Thyroid gland (tissue), 4 donors: ENCODE measurements around the gene LGR4. TPM values are rescaled to one million over a fixed set of nuclear protein-coding genes. Genes with fewer than 3 reads are reported as not detected.

Source experiments
- DNase-seq, 2 donors: peaks; one replicate each; pipeline ENCODE4 v3.0.0-alpha.2; 2019
- H3K27ac ChIP-seq, 3 donors: fragments of 200-600 bp; sonication (generic); 1 replicate in 2 of 3; 2 replicates in 1 of 3; pipeline ENCODE4 v1.5.1; 2016 to 2019; ENCODE audit warnings: mild to moderate bottlenecking in 1 of 3, moderate library complexity in 1 of 3
- H3K27me3 ChIP-seq: fragments of 200-600 bp; sonication (generic); one replicate; pipeline ENCODE4 v1.5.1; 2019
- H3K36me3 ChIP-seq, 2 donors: fragments of 200-600 bp; sonication (generic); one replicate each; pipeline ENCODE4 v1.5.1; 2016 to 2019
- H3K4me1 ChIP-seq, 2 donors: fragments of 200-600 bp; sonication (generic); one replicate each; pipeline ENCODE4 v1.5.1; 2017 to 2019
- H3K4me3 ChIP-seq, 3 donors: fragments of 200-600 bp; sonication (generic); replicated peaks in 1 of 3; 1 replicate in 2 of 3; 2 replicates in 1 of 3; pipeline ENCODE4 v1.5.1; 2016; ENCODE audit warnings: mild to moderate bottlenecking in 1 of 3
- H3K9me3 ChIP-seq: fragments of 200-600 bp; sonication (generic); one replicate; pipeline ENCODE4 v1.5.1; 2017
- POLR2A ChIP-seq, 2 donors: fragments of 450-650 bp; IDR thresholded peaks; one replicate each; pipeline ENCODE4 v1.6.1; 2017; ENCODE audit warnings: antibody characterized with exemption in 2 of 2, mild to moderate bottlenecking in 2 of 2, moderate library complexity in 1 of 2
- WGBS, 2 donors: methylation state at CpG; one replicate each; pipeline ENCODE4 v1.1.5; 2017; 5-methylcytosine and 5-hydroxymethylcytosine counted together
- intact Hi-C: fragments of 100-400 bp; cut with DNase I; formaldehyde crosslinking; loops from one replicate; pipeline ENCODE4 v1.15.1; 2023
- total RNA-seq, 4 donors: library from RNA; depleted of rRNA; stranded (reverse); fragments of >200 nt; gene quantifications; one replicate each; pipeline ENCODE4 v1.2.3, GENCODE V29; 2016
- TF ChIP-seq, protein P1 (sequence below), 6 experiments: fragments of 200-600 bp in 3 of 6; fragments of 450-650 bp in 3 of 6; sonication (generic) in 3 of 6; IDR thresholded peaks; one replicate each; pipeline ENCODE4 v1.5.1; 2016 to 2019; ENCODE audit warnings: antibody characterized with exemption in 6 of 6, mild to moderate bottlenecking in 2 of 6, inconsistent platforms in 1 of 6, moderate library complexity in 1 of 6

The LGR4 gene
- total RNA-seq, 4 donors from 2014 or later: 40.8 to 62.1 (median 50.2) TPM

DNA sequence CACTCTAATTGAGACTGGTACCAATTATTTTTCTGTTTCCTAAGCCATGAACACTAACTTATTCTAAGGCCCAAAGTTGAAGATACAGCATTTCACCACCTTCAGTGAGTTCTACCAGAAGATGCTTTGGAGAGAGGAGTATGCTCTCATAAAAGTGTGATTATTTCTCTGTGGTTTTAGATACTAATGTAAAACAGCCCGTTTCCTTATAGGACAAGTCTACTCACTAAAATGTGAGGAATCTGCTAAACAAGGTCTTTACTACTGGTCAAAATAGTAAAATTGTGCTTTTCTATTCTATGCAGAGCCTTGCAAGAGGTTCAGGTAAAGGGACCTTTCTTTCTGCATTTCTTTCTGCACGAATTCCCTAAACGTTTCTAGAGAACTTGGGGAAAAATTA lies 2.4 kb downstream of the LGR4 start:
- Histone ChIP-seq H3K9me3 (no peaks in the 10 kb centered on the region), H3K36me3 (no peaks in the 10 kb centered on the region), H3K4me1 (peaks cover 39 to 59% of the 10 kb centered on the region in 2 donors), H3K4me3 (no peak overlapping the region), H3K27me3 (no peaks in the 10 kb centered on the region), H3K27ac (peak overlapping the region in 1 of 3 donors; percentile 90)
- TF ChIP-seq, protein P1, sequence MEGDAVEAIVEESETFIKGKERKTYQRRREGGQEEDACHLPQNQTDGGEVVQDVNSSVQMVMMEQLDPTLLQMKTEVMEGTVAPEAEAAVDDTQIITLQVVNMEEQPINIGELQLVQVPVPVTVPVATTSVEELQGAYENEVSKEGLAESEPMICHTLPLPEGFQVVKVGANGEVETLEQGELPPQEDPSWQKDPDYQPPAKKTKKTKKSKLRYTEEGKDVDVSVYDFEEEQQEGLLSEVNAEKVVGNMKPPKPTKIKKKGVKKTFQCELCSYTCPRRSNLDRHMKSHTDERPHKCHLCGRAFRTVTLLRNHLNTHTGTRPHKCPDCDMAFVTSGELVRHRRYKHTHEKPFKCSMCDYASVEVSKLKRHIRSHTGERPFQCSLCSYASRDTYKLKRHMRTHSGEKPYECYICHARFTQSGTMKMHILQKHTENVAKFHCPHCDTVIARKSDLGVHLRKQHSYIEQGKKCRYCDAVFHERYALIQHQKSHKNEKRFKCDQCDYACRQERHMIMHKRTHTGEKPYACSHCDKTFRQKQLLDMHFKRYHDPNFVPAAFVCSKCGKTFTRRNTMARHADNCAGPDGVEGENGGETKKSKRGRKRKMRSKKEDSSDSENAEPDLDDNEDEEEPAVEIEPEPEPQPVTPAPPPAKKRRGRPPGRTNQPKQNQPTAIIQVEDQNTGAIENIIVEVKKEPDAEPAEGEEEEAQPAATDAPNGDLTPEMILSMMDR (IDR thresholded peaks at IDR 0.05): no peak
- no peak for TF ChIP-seq POLR2A (IDR thresholded peaks at IDR 0.05)
- 77 to 79% methylated on average over 3 of the region's 3 CpGs for WGBS, 2 donors
- DNase-seq: no peak
- intact Hi-C loops: loop anchor here (5.0 kb wide), 1 partner anchor 113 kb away; no protein-coding TSS in a partner anchor

DNA sequence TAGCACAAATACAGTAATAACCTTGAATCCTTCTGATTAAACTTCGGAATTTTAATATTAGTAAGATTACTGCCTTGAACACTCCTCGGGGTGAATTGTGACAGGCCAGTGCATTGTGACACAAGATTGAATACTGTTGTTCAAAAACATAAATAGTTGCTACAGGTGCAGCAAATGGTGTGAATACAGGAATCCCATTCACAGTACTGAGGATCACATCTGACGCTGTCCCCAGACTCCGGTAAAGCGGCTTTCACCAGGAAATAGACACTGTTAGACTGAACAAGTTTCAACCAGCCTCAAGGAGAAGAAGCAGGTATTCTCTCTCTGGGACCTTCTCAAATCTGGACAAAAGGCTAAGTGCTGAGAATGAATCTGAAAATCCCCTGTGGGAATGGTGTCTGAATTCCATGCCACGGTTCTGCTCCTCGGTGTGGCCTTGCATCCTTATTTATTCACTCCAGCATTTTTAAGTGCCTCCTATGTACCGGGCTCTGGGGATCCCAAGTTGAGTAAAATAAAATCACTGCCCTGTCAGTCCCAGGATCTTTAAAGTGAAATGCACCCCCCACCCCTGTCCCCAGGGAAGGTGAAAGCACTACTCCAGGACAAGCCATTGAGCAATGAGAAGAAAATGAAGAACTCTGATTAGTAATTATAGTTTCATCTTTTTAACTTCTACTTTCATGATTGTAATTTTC lies 3.4 kb downstream of the LGR4 start:
- peaks cover 46 to 68% of the 10 kb centered on the region in 2 donors for H3K4me1 ChIP-seq

DNA sequence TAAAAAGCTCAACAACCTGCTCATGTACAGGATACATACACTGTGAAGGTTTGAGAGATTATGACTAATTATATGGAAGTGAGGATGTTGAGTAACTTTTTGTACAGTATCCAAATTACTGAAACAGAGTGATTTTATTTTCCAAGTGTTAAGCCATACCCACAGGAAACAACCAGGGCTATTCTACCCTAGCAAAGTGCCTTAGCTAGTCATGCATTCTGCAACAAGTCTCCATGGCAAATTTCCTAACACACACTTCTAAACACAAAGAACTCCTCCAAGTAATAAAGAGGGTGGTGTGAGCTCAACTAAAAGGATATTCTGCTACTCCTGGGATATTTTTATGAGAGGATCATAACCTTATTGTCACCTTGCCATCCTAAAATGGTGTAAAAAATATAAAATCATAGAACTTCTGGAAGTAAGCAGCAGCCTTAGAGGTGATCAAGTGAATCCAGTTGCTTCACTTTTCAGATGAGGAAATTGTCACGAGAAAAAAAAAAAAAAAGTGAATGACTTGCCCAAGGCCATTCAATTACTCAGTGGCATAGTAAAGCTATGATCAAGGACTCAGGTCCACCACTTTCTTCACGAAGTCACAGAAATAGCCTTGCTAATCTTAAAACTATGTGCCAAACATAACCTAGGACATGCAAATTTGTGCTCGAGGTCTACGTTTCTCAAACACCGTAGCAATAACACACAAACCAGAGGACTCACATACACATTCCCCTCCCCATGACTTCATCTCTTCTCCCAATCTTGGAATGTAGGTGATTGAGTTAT lies 4.2 kb downstream of the LGR4 start:
- no peak overlapping the region for H3K4me3 ChIP-seq
- peak overlapping the region; percentile 52 to 65 (median 59) for H3K27ac ChIP-seq
- intact Hi-C loops: no loop called here
- TF ChIP-seq, protein P1 (IDR thresholded peaks at IDR 0.05): no peak
- TF ChIP-seq POLR2A (IDR thresholded peaks at IDR 0.05): no peak
- H3K9me3 ChIP-seq: no peaks in the 10 kb centered on the region
- DNase-seq: no peak
- 71 to 72% methylated on average over 5 of the region's 5 CpGs for WGBS, 2 donors
- H3K4me1 ChIP-seq: peaks cover 53 to 76% of the 10 kb centered on the region in 2 donors
- H3K36me3 ChIP-seq: no peaks in the 10 kb centered on the region
- H3K27me3 ChIP-seq: no peaks in the 10 kb centered on the region

More for the DNA sequence above, 3.4 kb downstream of the LGR4 start:
- Histone ChIP-seq H3K36me3 (no peaks in the 10 kb centered on the region), H3K9me3 (no peaks in the 10 kb centered on the region), H3K4me3 (no peak overlapping the region), H3K27me3 (no peaks in the 10 kb centered on the region), H3K27ac (peak overlapping the region; percentile 52 to 65 (median 59))
- WGBS, 2 donors: 74 to 77% methylated on average over 8 of the region's 8 CpGs
- TF ChIP-seq POLR2A (IDR thresholded peaks at IDR 0.05): no peak
- TF ChIP-seq, protein P1 (IDR thresholded peaks at IDR 0.05): no peak
- DNase-seq: no peak
- intact Hi-C loops: no loop called here

DNA sequence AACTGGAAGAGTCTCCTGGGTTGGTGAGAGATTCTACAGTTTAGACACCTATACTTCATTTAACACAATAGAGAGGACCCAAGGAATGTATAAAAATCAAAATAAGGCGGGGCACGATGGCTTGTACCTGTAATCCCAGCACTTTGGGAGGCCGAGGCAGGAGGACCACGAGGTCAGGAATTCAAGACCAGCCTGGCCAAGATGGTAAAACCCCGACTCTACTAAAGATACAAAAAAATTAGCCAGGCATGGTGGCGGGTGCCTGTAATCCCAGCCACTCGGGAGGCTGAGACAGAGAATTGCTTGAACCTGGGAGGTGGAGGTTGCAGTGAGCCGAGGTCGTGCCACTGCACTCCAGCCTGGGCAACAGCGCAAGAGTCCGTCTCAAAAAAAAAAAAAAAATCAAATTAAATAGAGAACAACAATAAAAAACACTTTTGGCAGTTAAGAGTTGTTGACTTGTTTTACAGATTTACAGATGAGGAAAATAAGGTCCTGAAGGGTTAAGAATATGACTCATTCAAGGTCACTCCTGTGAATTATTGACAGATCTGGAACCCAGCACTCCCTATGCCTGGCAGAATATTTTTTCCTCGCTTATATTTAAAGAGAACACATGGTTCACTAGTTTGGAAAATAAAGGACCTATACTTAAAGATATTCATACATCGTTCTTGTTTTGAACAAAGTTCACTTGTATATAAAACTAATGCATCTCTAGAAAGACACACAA lies 5.2 kb downstream of the LGR4 start:
- no peak for DNase-seq
- intact Hi-C loops: no loop called here
- no peaks in the 10 kb centered on the region for H3K27me3 ChIP-seq

More for the DNA sequence above, 5.2 kb downstream of the LGR4 start:
- WGBS, 2 donors: 88 to 90% methylated on average over 13 of the region's 13 CpGs
- Histone ChIP-seq H3K9me3 (no peaks in the 10 kb centered on the region), H3K4me3 (no peak overlapping the region), H3K27ac (peak overlapping the region; percentile 52 to 86 (median 74)), H3K4me1 (peaks cover 54 to 78% of the 10 kb centered on the region in 2 donors), H3K36me3 (no peaks in the 10 kb centered on the region)
- TF ChIP-seq POLR2A (IDR thresholded peaks at IDR 0.05): no peak
- TF ChIP-seq, protein P1 (IDR thresholded peaks at IDR 0.05): no peak
